HepG2 (cell line): ENCODE results near the gene PKIG. TPM values are rescaled to one million over a fixed set of nuclear protein-coding genes. Genes with fewer than 3 reads are reported as not detected.
"Not testable (repeated sequence)": the region's sequence is repeated elsewhere in the genome, so short reads cannot be mapped to it uniquely, and the experiment has no call there.

Source experiments
- ATAC-seq: fragments of 200-7000 bp; cut with Tn5 transposase; 3 replicates; pipeline ENCODE4 v1.9.1; 2020; ENCODE audit warnings: mild to moderate bottlenecking, moderate library complexity
- BruUV-seq: library from RNA; stranded (reverse); fragments of 400-500 nt; replicated peaks from 2 replicates; lab custom pipeline; 2021; lab: Mats Ljungman, UMichigan
- CTCF ChIA-PET: fragments of 300-600 bp; formaldehyde crosslinking; extraction: SDS; loops from one replicate; lab custom pipeline; 2021; ENCODE audit warnings: low total read pairs, inconsistent platforms, low intra/inter-chr PET ratio; lab: Yijun Ruan, JAX
- POLR2A ChIA-PET: fragments of 350-600 bp; sonication (Branson Sonifier 250); formaldehyde crosslinking; loops from one replicate; lab custom pipeline; 2020; ENCODE audit warnings: antibody characterized with exemption, inconsistent platforms; lab: Yijun Ruan, JAX
- DNase-seq: peaks from one replicate; pipeline ENCODE4 v3.0.0-alpha.2; 2015; ENCODE audit warnings: low spot score
- FAIRE-seq: peaks from 3 replicates; lab custom pipeline; 2011; peaks lifted over from hg19 to GRCh38; lab: Jason Lieb, UNC
- H2AFZ ChIP-seq: one replicate; pipeline ENCODE4 v1.6.1; 2011; ENCODE audit warnings: low read length, inconsistent platforms
- H3K27ac ChIP-seq: fragments of 300-600 bp; 3 replicates; pipeline ENCODE4 v1.8.0; 2011; ENCODE audit warnings: mixed run types, mild to moderate bottlenecking, mixed read lengths, low read length, inconsistent platforms; ENCODE audit not compliant: insufficient read depth; ENCODE audit errors: extremely low read length
- H3K27me3 ChIP-seq, 2 experiments: fragments of 200-600 bp in 1 of 2; 2 replicates in 1 of 2; 3 replicates in 1 of 2; pipeline versions ENCODE4 v1.6.0 to v1.8.0; 2011; ENCODE audit warnings: low read length in 2 of 2, mild to moderate bottlenecking in 2 of 2, moderate library complexity in 2 of 2, inconsistent platforms in 1 of 2; ENCODE audit not compliant: insufficient read depth in 2 of 2, control insufficient read depth in 1 of 2
- H3K36me3 ChIP-seq, 2 experiments: fragments of 200-600 bp in 1 of 2; replicated peaks in 1 of 2; 2 replicates in 1 of 2; 3 replicates in 1 of 2; pipeline versions ENCODE4 v1.5.1 to v1.8.0; 2011; ENCODE audit warnings: low read length in 2 of 2, inconsistent platforms in 1 of 2; ENCODE audit not compliant: insufficient read depth in 2 of 2, control insufficient read depth in 1 of 2
- H3K4me1 ChIP-seq: 2 replicates; pipeline ENCODE4 v1.5.1; 2012; ENCODE audit warnings: low read length, inconsistent platforms; ENCODE audit not compliant: insufficient read depth
- H3K4me2 ChIP-seq: 2 replicates; pipeline ENCODE4 v1.6.0; 2011; ENCODE audit warnings: low read depth, low read length, inconsistent platforms
- H3K4me3 ChIP-seq, 3 experiments: fragments of 200-600 bp in 1 of 3; sonication (generic), shearing (Covaris generic) in 1 of 3; replicated peaks in 1 of 3; 2 replicates each; pipeline ENCODE4 v1.5.1; 2011 to 2016; ENCODE audit warnings: low read length in 3 of 3, inconsistent platforms in 2 of 3, low read depth in 2 of 3, mild to moderate bottlenecking in 2 of 3, control low read depth in 1 of 3, mixed read lengths in 1 of 3; ENCODE audit not compliant: insufficient read depth in 1 of 3
- H3K79me2 ChIP-seq: one replicate; pipeline ENCODE4 v1.6.1; 2011; ENCODE audit warnings: low read length, inconsistent platforms; ENCODE audit not compliant: insufficient read depth
- H3K9ac ChIP-seq: 2 replicates; pipeline ENCODE4 v1.6.0; 2011; ENCODE audit warnings: mild to moderate bottlenecking, low read depth, low read length, inconsistent platforms; ENCODE audit not compliant: insufficient read depth
- H3K9me3 ChIP-seq: 2 replicates; pipeline ENCODE4 v1.5.1; 2012; ENCODE audit warnings: mild to moderate bottlenecking, low read length
- H4K20me1 ChIP-seq: 2 replicates; pipeline ENCODE4 v1.6.0; 2011; ENCODE audit warnings: inconsistent platforms, mild to moderate bottlenecking, low read length, moderate library complexity; ENCODE audit not compliant: insufficient read depth
- ATF7-NPFF ChIP-seq: sonication (generic); formaldehyde crosslinking; IDR thresholded peaks from 2 replicates; pipeline ENCODE4 v1.8.1; 2023; ENCODE audit warnings: mild to moderate bottlenecking, low read depth, missing genetic modification reagents, moderate library complexity
- JUNB ChIP-seq: sonication (generic); formaldehyde crosslinking; IDR thresholded peaks from 2 replicates; pipeline ENCODE4 v1.8.0; 2022; ENCODE audit warnings: missing genetic modification reagents, mild to moderate bottlenecking, borderline replicate concordance
- NR1H2 ChIP-seq: sonication (generic); formaldehyde crosslinking; IDR thresholded peaks from 2 replicates; pipeline ENCODE4 v1.8.1; 2022; ENCODE audit warnings: low read depth, missing genetic modification reagents, borderline replicate concordance
- RBAK ChIP-seq: sonication (generic); formaldehyde crosslinking; IDR thresholded peaks from 2 replicates; pipeline ENCODE4 v1.5.1; 2020; ENCODE audit warnings: mild to moderate bottlenecking, missing genetic modification reagents
- ZNF431 ChIP-seq: sonication (generic); formaldehyde crosslinking; IDR thresholded peaks from 2 replicates; pipeline ENCODE4 v1.9.0; 2022; ENCODE audit warnings: missing genetic modification reagents, low read depth, mild to moderate bottlenecking, borderline replicate concordance
- WGBS: methylation state at CpG from one replicate; pipeline ENCODE4 v1.1.6; 2017; ENCODE audit warnings: low lambda C conversion rate; 5-methylcytosine and 5-hydroxymethylcytosine counted together
- in situ Hi-C: cut with HindIII; loops from 2 replicates; pipeline ENCODE4 v1.10.0; 2017; ENCODE audit warnings: low pct_unique_long_range_greater_than_20kb; ENCODE audit not compliant: extremely low pct_ligation_motif_present
- intact Hi-C: fragments of 100-400 bp; cut with micrococcal nuclease; formaldehyde crosslinking; loops from one replicate; pipeline ENCODE4 v1.10.0; 2022; ENCODE audit not compliant: unreplicated experiment
- polyA plus RNA-seq, 8 experiments: library from polyadenylated mRNA; depleted of rRNA in 3 of 8; stranded (reverse) in 7 of 8; unstranded in 1 of 8; fragments of >200 nt; fragmentation: Illumina TruSeq in 4 of 8; extraction: Trizol in 4 of 8; gene quantifications; 2 replicates each; pipeline versions ENCODE4 v1.2.1 to v1.2.3, GENCODE V29; 2011 to 2016; ENCODE audit warnings: low read depth in 4 of 8, missing spikeins in 1 of 8, mixed read lengths in 1 of 8; ENCODE audit not compliant: insufficient read depth in 1 of 8
- total RNA-seq, 5 experiments: library from RNA; depleted of rRNA; stranded (reverse); fragments of >200 nt; fragmentation: Illumina TruSeq; extraction: Trizol; gene quantifications; 2 replicates each; pipeline ENCODE4 v1.2.3, GENCODE V29; 2016; ENCODE audit warnings: low read depth in 1 of 5

The PKIG gene
- total and polyA plus RNA-seq, 2 of the 13 experiments (the other 11 are each of a cell fraction or from before 2014, with no cell fraction given), result 30.8 to 44.5 TPM

DNA sequence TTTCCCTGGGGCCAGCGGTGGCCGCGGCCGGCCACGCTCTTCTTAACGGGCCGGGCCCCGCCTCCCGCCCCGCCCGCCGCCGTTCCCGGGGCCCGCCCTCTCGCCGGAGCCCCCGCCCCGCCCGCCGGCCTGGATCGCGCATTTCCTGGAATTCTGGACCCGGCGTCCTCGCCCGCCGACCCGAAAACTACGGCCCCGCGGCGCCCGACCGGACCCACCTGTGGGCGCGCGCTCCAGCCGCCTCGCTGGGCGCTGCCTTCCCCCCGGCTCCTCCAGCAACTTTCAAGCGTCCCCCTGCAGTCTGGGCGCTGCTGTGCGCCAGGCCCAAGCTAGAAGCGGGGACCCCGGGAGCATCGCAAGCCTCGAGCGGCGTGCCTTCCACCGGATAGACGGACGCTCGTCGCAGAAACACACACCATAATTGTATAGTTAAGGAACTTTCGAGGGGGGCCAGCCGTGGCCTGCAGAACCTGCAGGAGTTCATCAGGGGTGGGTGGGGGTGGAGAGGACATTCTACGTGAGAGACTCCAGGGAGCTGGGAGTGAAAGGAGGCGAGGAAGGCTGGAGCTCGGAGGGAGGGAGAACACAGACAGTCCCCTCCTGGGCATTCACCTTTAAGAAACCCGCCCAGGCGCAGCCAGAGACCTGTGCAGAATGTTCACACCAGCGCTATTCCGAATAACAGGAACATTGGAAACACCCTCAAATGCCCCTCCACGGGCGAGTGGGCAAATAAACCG is 69.5 kb downstream of the PKIG start, which contains the start of gene ADA (continued):
- TF ChIP-seq ATF7-NPFF (no peak), RBAK (no peak)

- POLR2A ChIA-PET, result no interaction called here
- Histone ChIP-seq H3K9ac (no peak overlapping the region), H3K4me3 (no peak overlapping the region), H2AFZ (no peak overlapping the region), H3K27me3 (peaks cover 5 to 41% of the 10 kb centered on the region in 2 experiments; a peak in 3 of 5 replicates), H3K36me3 (no peaks in the 10 kb centered on the region), H3K27ac (no peak overlapping the region), H3K79me2 (no peaks in the 10 kb centered on the region), H3K4me2 (no peak overlapping the region), H4K20me1 (no peaks in the 10 kb centered on the region), H3K9me3 (no peaks in the 10 kb centered on the region), H3K4me1 (peaks cover 17% of the 10 kb centered on the region)
- TF ChIP-seq NR1H2 (CRISPR knock-in tag) (no peak), JUNB (CRISPR knock-in tag) (0 out of 2 replicates have a peak, but pooled peaks have one; percentile 23)
- in situ Hi-C loops (no loop called here), intact Hi-C loops (no loop called here)
- DNase-seq (no peak), FAIRE-seq (no peak), ATAC-seq (no peak)
- WGBS, result 72% methylated on average over 2 of the region's 2 CpGs
- CTCF ChIA-PET, result no interaction called here
- no TSS peak for BruUV-seq
These were observed 71.2 kb downstream of the PKIG start for GRCh38 chr20:44653546-44653945.

- ATAC-seq, DNase-seq, POLR2A ChIA-PET, H3K36me3 ChIP-seq, FAIRE-seq, H3K9ac ChIP-seq, CTCF ChIA-PET, H2AFZ ChIP-seq, H3K79me2 ChIP-seq, H4K20me1 ChIP-seq, BruUV-seq, H3K4me2 ChIP-seq, H3K9me3 ChIP-seq, H3K4me3 ChIP-seq, in situ Hi-C loops, intact Hi-C loops, H3K27ac ChIP-seq: not testable (repeated sequence)
- peak; percentile 92 for TF ChIP-seq ZNF431
- 65% methylated on average over 5 of the region's 5 CpGs for WGBS
- peaks cover 17% of the 10 kb centered on the region for H3K4me1 ChIP-seq
- H3K27me3 ChIP-seq, result peaks cover 3 to 41% of the 10 kb centered on the region in 2 experiments; a peak in 3 of 5 replicates
These were observed 71.8 kb downstream of the PKIG start for GRCh38 chr20:44654210-44654609.
